ENCODE results near the gene MOXD1.

DNA sequence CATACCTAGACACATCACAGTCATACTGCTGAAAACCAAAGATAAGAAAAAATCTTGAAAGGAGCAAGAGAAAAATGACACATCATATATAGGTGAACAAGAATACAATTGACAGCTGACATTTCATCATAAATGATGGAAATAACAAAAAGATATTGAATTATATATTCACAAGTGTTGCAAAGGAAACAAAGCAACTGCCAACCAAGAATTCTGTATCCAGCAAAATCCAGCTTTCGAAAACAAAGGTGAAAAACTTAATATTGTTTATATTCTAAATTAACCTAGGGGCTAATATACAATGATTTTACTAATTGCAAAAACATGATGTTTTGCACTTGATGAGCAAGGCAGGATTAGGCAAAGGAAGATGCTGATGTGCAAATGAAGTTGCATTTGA, 84.3 kb downstream of the MOXD1 start:
- TF ChIP-seq ZNF274 (IDR thresholded peaks at IDR 0.05; ENCODE audit: low read depth, low read length) (no peak), SUZ12 (IDR thresholded peaks at IDR 0.05; ENCODE audit: extremely low read depth, insufficient read depth, insufficient read length) (no peak), YY1 (IDR thresholded peaks at IDR 0.05; ENCODE audit: insufficient read depth, insufficient read length) (no peak)

All from NT2/D1 (cell line).